Renal cortex interstitium (tissue), 3 donors: ENCODE measurements around the gene RWDD1. TPM values are rescaled to one million over a fixed set of nuclear protein-coding genes. Genes with fewer than 3 reads are reported as not detected.

Source experiments
- polyA plus RNA-seq, 3 donors: library from polyadenylated mRNA; unstranded; fragments of 120-200 nt; gene quantifications; one replicate each; pipeline ENCODE4 v1.2.1, GENCODE V29; 2013; ENCODE audit not compliant: insufficient read length in 3 of 3

Gene RWDD1
- polyA plus RNA-seq, 3 donors = 73.8 to 95.4 (median 73.9) TPM

Other genes with a start within 250 kb of the RWDD1 start
- 10 to 100 TPM; 38.7 to 42.5 (median 42.1) TPM for gene DSE, start 200.6 kb upstream of the RWDD1 start, polyA plus RNA-seq
- gene CALHM6, start 110.1 kb upstream of the RWDD1 start, polyA plus RNA-seq = 1 to 10 TPM; 4.9 to 6.6 (median 5.7) TPM
- gene CALHM5, start 59.9 kb upstream of the RWDD1 start, polyA plus RNA-seq = 1 to 10 TPM; 2.3 to 3.4 (median 2.4) TPM
- gene TRAPPC3L, start 25.8 kb upstream of the RWDD1 start, polyA plus RNA-seq = under 1 TPM; 0.20 to 0.50 (median 0.30) TPM
- under 1 TPM; 0.58 to 0.88 (median 0.85) TPM for gene CALHM4, start 17.8 kb upstream of the RWDD1 start, polyA plus RNA-seq
- gene RSPH4A, start 45.0 kb downstream of the RWDD1 start, polyA plus RNA-seq = 1 to 10 TPM; 2.6 to 3.0 (median 2.7) TPM
- gene ZUP1, start 97.3 kb downstream of the RWDD1 start, polyA plus RNA-seq = 10 to 100 TPM; 12.7 to 14.9 (median 14.5) TPM
- gene KPNA5, start 109.7 kb downstream of the RWDD1 start, polyA plus RNA-seq = 10 to 100 TPM; 16.1 to 20.6 (median 19.1) TPM
- gene FAM162B, start 194.2 kb downstream of the RWDD1 start, polyA plus RNA-seq = 1 to 10 TPM; 4.9 to 8.2 (median 6.1) TPM